ENCODE results near the gene MAP3K19.

DNA sequence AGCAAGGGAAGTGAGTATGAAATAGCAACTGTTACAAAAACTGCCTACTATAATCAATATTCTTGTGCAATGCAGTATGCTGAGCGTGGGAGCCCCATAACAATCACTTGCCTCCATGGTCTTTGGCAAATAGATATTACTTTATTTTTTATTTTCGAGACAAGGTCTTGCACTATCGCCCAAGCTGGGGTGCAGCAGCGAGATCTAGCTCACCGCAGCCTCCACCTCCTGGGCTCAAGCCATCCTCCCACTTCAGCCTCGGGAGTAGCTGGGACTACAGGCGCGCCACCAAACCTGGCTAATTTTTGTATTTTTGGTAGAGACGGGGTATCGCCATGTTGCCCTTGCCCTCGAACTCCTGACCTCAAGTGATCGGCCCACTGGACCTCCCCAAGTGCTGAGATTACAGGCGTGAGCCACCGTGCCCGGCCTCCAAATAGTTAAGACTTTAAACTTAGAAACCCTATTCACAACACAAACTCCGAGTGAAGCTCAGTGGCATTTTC is 129.8 kb downstream of the MAP3K19 start:
- TF ChIP-seq POLR2AphosphoS5 (IDR thresholded peaks at IDR 0.05) (no peak), EP300 (IDR thresholded peaks at IDR 0.05) (no peak), POLR2A (IDR thresholded peaks at IDR 0.05) (no peak)
- TF ChIP-seq, protein P1, sequence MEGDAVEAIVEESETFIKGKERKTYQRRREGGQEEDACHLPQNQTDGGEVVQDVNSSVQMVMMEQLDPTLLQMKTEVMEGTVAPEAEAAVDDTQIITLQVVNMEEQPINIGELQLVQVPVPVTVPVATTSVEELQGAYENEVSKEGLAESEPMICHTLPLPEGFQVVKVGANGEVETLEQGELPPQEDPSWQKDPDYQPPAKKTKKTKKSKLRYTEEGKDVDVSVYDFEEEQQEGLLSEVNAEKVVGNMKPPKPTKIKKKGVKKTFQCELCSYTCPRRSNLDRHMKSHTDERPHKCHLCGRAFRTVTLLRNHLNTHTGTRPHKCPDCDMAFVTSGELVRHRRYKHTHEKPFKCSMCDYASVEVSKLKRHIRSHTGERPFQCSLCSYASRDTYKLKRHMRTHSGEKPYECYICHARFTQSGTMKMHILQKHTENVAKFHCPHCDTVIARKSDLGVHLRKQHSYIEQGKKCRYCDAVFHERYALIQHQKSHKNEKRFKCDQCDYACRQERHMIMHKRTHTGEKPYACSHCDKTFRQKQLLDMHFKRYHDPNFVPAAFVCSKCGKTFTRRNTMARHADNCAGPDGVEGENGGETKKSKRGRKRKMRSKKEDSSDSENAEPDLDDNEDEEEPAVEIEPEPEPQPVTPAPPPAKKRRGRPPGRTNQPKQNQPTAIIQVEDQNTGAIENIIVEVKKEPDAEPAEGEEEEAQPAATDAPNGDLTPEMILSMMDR (IDR thresholded peaks at IDR 0.05): no peak
